Hepatocyte (in vitro differentiated cells): ENCODE data around the gene NOXA1.

Experiments
- EZH2 ChIP-seq: fragments of 200-600 bp; sonication (generic); IDR thresholded peaks from 2 replicates; pipeline ENCODE4 v1.6.1; 2016; ENCODE audit warnings: antibody characterized with exemption, mild to moderate bottlenecking, borderline replicate concordance
- EZH2phosphoT487 ChIP-seq: fragments of 200-600 bp; sonication (generic); IDR thresholded peaks from one replicate; pipeline ENCODE4 v1.6.1; 2018; ENCODE audit warnings: antibody characterized with exemption, mild to moderate bottlenecking, low read depth, moderate library complexity; ENCODE audit not compliant: unreplicated experiment, severe bottlenecking
- TF ChIP-seq, protein P1 (sequence below): fragments of 200-600 bp; sonication (generic); IDR thresholded peaks from 2 replicates; pipeline ENCODE4 v1.5.1; 2016; ENCODE audit warnings: antibody characterized with exemption, mild to moderate bottlenecking; ENCODE audit not compliant: poor library complexity

DNA sequence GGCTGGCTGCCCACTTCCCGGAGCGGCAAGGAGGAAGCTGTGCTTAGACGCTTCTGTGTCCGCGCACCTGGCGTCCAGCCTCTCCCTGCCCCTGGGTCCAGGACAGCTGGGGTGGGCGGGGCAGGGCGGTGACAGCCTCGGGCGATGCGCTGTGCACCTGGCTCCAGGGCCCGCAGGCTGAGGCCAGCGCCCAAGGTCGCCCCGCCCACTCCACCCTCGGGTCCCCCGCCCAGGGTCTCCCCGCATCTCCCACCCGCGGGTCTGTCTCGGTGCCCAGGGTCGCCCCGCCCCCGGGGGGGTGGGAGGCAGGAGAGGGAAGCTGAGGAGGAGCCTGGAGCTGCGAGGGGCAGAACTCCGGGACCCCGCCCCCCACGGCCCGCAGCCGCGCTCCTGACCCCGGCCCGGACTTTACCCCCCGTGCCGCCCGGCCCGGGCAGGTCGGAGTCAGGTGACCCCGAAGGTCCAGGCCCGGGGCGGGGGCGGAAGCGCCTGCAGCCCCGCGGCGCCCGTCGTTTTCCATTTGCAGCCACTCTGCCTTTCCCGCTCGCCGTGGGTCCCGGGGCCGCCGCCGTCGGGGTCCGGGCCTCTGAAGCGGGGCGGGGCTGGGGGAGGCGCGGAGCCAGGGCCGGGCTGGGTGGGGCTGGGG, 18.2 kb downstream of the NOXA1 start, which contains the start of gene ENTPD8:
- TF ChIP-seq, protein P1, sequence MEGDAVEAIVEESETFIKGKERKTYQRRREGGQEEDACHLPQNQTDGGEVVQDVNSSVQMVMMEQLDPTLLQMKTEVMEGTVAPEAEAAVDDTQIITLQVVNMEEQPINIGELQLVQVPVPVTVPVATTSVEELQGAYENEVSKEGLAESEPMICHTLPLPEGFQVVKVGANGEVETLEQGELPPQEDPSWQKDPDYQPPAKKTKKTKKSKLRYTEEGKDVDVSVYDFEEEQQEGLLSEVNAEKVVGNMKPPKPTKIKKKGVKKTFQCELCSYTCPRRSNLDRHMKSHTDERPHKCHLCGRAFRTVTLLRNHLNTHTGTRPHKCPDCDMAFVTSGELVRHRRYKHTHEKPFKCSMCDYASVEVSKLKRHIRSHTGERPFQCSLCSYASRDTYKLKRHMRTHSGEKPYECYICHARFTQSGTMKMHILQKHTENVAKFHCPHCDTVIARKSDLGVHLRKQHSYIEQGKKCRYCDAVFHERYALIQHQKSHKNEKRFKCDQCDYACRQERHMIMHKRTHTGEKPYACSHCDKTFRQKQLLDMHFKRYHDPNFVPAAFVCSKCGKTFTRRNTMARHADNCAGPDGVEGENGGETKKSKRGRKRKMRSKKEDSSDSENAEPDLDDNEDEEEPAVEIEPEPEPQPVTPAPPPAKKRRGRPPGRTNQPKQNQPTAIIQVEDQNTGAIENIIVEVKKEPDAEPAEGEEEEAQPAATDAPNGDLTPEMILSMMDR, result no peak
- TF ChIP-seq EZH2 (no peak), EZH2phosphoT487 (no peak)
